Muscle layer of colon (tissue), 2 donors: ENCODE measurements around the gene FOCAD.

Experiments
- H3K27ac ChIP-seq: one replicate; pipeline ENCODE4 v1.7.0; 2013; ENCODE audit warnings: low read depth, mild to moderate bottlenecking, low read length, moderate library complexity
- H3K27me3 ChIP-seq, 2 donors: one replicate each; pipeline ENCODE4 v1.7.0; 2013; ENCODE audit warnings: low read length in 2 of 2, mild to moderate bottlenecking in 2 of 2; ENCODE audit not compliant: insufficient read depth in 2 of 2, control insufficient read depth in 1 of 2
- H3K36me3 ChIP-seq: one replicate; pipeline ENCODE4 v1.7.0; 2013; ENCODE audit warnings: mild to moderate bottlenecking, low read length; ENCODE audit not compliant: insufficient read depth
- H3K4me1 ChIP-seq: one replicate; pipeline ENCODE4 v1.7.0; 2013; ENCODE audit warnings: mild to moderate bottlenecking, low read length; ENCODE audit not compliant: insufficient read depth
- H3K4me3 ChIP-seq, 2 donors: one replicate each; pipeline ENCODE4 v1.7.0; 2013; ENCODE audit warnings: low read length in 2 of 2, low read depth in 1 of 2, mild to moderate bottlenecking in 1 of 2, moderate library complexity in 1 of 2
- H3K9ac ChIP-seq: one replicate; pipeline ENCODE4 v1.7.0; 2013; ENCODE audit warnings: low read length
- H3K9me3 ChIP-seq: one replicate; pipeline ENCODE4 v1.7.0; 2013; ENCODE audit warnings: mild to moderate bottlenecking, low read length
- donor health status: abdominal sarcoma.
- donor health status: Adenocarcinoma of cecum.

Gene FOCAD

DNA sequence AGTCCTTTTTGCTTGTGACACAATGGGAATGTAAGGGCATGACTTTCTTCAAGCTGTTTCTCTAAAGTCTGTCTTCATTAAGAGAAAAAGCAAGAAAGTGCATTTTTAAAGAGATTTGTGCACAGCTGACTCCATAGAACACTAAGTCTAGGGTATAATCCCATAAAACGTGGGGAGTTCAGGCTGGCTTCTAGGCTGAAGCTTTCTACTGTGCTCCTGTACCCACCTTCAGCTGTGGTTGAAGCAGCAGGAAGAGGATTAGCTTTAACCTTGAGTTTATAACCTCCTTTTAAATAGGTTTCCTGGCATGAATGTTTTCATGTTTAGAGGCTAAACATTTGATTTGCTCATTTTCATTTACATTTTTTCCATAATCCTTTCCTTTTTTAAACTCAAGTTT is 220.9 kb downstream of the FOCAD start:
- no peak overlapping the region for H3K9ac ChIP-seq
- H3K4me1 ChIP-seq: no peaks in the 10 kb centered on the region
- H3K9me3 ChIP-seq: no peaks in the 10 kb centered on the region
- H3K36me3 ChIP-seq: no peaks in the 10 kb centered on the region
- no peaks in the 10 kb centered on the region for H3K27me3 ChIP-seq
- H3K27ac ChIP-seq: no peak overlapping the region
- no peak overlapping the region for H3K4me3 ChIP-seq

DNA sequence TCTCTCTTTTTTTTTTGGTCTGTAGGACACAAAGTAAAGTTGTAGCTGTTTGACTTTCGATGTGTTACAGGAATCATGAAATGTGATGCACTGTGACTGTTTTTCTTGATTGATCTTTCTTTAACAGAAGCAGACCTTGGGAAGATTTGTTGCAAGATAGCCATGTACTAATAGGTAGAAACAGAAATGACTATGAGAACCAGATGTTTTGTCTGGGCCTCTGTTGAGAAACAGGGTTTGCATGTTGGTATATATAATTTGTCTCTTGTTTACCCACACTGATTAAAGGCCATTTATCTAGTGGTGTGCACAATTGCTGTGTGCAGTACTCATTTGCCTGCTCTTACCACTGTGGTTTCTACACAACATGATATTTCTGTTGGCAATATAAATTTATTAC is 222.3 kb downstream of the FOCAD start:
- no peaks in the 10 kb centered on the region for H3K9me3 ChIP-seq
- H3K27ac ChIP-seq: no peak overlapping the region
- no peaks in the 10 kb centered on the region for H3K36me3 ChIP-seq
- H3K27me3 ChIP-seq: no peaks in the 10 kb centered on the region
- no peak overlapping the region for H3K4me3 ChIP-seq
- no peaks in the 10 kb centered on the region for H3K4me1 ChIP-seq
- H3K9ac ChIP-seq: no peak overlapping the region

DNA sequence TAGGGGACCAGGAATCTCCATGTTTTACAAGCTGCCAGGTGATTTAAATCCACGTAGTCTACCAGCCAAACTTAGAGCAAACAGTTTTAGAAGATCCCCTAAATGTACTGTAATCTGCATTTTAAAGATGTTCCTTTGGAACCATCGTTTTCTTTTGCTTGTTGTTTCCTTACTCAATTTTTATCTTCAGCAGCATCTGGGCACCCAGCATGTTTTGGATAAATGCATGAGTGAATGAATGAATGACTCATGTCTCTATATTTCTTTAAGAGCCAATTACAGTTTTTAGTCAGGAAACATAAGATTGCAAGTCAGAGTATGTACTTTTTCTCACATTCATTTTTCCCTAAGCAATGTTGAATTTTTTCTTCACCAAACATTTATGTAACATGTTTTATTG is 224.4 kb downstream of the FOCAD start:
- Histone ChIP-seq H3K4me1 (no peaks in the 10 kb centered on the region), H3K4me3 (no peak overlapping the region), H3K27me3 (no peaks in the 10 kb centered on the region), H3K9me3 (no peaks in the 10 kb centered on the region), H3K36me3 (no peaks in the 10 kb centered on the region), H3K9ac (no peak overlapping the region), H3K27ac (no peak overlapping the region)

DNA sequence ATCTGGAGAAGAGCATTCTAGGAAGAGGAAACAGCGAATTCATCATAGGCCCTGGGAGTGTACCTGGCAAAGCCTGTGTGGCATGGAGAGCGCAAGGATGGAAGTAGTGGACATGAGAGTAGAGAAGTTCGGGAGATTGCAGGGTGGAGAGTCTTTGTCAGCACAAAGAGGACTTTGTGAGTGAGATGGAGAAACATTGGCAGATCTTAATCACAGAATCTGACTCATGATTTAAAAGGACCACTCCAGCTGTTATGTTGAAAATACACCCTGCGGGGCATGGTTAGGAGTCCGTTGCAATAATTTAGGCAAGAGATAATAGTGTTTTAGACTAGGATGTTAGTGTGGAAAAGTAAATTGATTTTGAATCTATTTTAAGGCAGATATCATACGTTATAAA is 230.5 kb downstream of the FOCAD start:
- no peak overlapping the region for H3K9ac ChIP-seq
- no peaks in the 10 kb centered on the region for H3K36me3 ChIP-seq

DNA sequence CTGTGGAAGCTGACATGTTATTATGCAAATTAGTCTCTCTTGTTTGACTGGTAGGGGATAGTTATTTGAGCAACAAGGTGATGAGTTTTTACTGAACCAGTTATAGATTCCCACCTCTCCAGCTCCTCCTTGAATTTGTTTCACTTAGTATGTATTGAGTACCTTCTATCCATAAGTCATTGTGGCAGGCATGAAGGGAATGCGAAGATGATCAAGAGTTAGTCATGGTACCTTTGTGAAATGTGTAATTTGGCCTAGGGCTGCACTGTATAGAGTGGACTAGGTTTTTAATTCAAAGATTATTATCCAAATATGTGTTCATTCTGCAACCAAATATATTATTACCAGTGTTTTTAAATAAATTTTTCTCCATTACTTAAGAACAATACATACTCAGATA is 237.3 kb downstream of the FOCAD start:
- Histone ChIP-seq H3K27ac (no peak overlapping the region), H3K4me1 (no peaks in the 10 kb centered on the region)

More for the DNA sequence above, 230.5 kb downstream of the FOCAD start:
- no peak overlapping the region for H3K27ac ChIP-seq
- no peaks in the 10 kb centered on the region for H3K27me3 ChIP-seq
- no peaks in the 10 kb centered on the region for H3K9me3 ChIP-seq
- no peak overlapping the region for H3K4me3 ChIP-seq
- no peaks in the 10 kb centered on the region for H3K4me1 ChIP-seq

DNA sequence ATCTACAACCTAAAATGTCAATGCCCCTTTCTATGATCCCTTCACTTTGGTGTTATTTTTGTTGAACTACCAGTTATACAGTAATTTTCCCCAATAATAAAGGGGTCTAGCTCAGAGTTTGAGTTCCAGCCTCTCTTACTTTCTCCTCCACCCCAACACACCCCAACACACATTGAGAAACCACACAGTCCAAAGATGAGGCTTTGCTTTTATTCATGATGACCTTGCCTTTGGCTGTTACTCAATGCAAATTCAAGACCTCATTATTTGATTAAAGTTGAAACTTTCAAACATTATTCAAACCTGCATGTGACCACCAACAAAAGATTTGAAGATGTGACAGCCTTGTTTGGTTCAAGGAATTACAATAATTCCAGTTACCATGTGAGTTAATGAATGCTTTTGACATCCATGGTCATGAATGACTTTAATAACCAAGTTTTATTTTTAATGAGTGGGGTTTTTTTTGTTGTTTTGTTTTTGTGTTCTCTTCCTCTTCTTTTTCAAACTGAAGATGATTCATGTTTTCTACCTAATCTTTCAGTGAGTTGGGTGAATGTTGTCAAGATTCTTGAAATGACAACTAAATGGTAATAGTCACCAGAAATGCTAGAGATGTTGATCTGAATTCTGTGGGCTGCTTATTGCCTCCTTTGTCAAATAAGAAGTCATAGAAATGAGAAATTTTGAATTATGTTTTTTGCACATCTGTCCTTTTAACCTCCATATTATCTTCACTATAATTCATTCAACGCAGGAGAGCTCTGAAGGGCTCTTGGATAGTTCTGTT is 241.4 kb downstream of the FOCAD start:
- H3K4me1 ChIP-seq: no peaks in the 10 kb centered on the region
- H3K9me3 ChIP-seq: no peaks in the 10 kb centered on the region
- H3K27me3 ChIP-seq: no peaks in the 10 kb centered on the region
- H3K27ac ChIP-seq: no peak overlapping the region
- no peaks in the 10 kb centered on the region for H3K36me3 ChIP-seq
- H3K9ac ChIP-seq: no peak overlapping the region
- H3K4me3 ChIP-seq: no peak overlapping the region

More for the DNA sequence above, 237.3 kb downstream of the FOCAD start:
- Histone ChIP-seq H3K4me3 (no peak overlapping the region), H3K36me3 (no peaks in the 10 kb centered on the region), H3K27me3 (no peaks in the 10 kb centered on the region), H3K9ac (no peak overlapping the region), H3K9me3 (no peaks in the 10 kb centered on the region)

DNA sequence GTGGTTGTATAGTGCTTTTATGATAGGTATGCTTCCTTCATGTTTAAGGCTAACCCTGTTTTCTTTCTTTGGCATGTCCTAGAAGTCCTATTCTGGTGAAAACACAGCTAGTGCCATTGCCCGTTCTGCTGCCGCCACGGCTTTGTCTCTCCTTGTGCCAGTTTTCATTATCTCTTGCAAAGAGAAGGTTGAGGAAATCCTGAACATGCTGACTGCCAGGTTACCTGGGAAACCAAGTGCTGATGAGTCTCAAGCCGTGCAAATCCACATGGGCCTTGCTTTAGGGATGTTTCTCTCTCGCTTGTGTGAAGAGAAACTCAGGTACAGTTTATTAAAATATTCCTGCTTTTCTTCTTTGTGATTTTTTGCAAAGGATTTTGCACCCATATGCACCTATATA is 245.2 kb downstream of the FOCAD start:
- no peaks in the 10 kb centered on the region for H3K27me3 ChIP-seq

DNA sequence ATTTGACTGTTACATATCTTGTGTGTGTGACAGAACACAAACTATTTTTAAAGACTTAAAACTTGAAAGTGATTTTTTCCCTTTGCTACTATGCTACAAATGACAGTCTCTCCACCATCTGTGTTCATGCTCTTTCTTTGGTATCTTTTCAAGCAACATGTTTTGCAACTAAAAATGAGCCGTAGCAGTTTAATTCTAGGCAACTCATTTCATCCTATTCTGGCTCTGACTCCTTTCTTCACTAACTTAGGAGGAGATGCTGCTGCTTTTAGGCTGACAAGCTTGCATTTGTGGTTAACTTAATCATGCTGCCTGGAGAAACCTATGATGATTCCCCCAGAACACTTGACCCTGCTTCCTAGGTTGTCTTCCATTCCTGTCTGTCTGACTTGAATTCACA is 246.8 kb downstream of the FOCAD start:
- H3K9me3 ChIP-seq: no peaks in the 10 kb centered on the region
- no peaks in the 10 kb centered on the region for H3K4me1 ChIP-seq
- H3K27ac ChIP-seq: no peak overlapping the region
- no peak overlapping the region for H3K4me3 ChIP-seq
- H3K27me3 ChIP-seq: no peaks in the 10 kb centered on the region
- no peaks in the 10 kb centered on the region for H3K36me3 ChIP-seq
- H3K9ac ChIP-seq: no peak overlapping the region

More for the DNA sequence above, 245.2 kb downstream of the FOCAD start:
- Histone ChIP-seq H3K9me3 (no peaks in the 10 kb centered on the region), H3K4me1 (no peaks in the 10 kb centered on the region), H3K36me3 (no peaks in the 10 kb centered on the region), H3K4me3 (no peak overlapping the region), H3K9ac (no peak overlapping the region), H3K27ac (no peak overlapping the region)

DNA sequence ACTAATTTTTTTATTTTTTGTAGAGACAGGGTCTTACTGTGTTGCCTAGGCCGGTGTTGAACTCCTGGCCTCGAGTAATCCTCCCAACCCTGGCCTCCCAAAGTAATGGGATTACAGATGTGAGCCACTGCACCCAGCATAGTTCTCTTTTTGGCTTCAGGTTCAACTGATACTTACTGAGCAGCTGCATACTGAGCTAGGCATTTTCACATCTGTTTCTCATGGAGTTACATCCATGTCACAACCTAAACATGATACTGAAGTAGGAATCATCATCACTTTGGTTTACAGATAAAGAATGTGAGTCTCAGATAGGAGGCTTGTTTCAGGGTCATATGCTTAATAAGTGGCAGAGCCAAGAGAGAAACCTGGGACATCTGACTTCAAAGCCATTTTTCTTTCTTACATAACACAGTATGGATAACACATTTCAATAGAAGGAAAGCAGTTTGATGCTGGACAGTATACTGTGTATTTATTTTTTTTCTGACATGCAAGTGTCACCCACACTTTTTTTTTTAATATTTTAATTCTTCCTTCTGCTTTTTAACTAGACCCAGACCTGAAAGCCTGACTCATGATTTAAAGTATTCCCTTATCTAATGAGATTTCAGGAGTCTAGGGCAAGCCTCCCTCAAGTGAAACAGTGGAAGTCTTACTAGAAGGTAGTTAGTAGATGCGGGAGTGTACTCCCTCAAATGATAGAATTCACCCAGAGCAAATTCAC is 256.6 kb downstream of the FOCAD start:
- no peaks in the 10 kb centered on the region for H3K36me3 ChIP-seq
- no peak overlapping the region for H3K4me3 ChIP-seq
- H3K27me3 ChIP-seq: no peaks in the 10 kb centered on the region
- no peak overlapping the region for H3K9ac ChIP-seq
- H3K4me1 ChIP-seq: no peaks in the 10 kb centered on the region
- H3K27ac ChIP-seq: no peak overlapping the region
- H3K9me3 ChIP-seq: no peaks in the 10 kb centered on the region

DNA sequence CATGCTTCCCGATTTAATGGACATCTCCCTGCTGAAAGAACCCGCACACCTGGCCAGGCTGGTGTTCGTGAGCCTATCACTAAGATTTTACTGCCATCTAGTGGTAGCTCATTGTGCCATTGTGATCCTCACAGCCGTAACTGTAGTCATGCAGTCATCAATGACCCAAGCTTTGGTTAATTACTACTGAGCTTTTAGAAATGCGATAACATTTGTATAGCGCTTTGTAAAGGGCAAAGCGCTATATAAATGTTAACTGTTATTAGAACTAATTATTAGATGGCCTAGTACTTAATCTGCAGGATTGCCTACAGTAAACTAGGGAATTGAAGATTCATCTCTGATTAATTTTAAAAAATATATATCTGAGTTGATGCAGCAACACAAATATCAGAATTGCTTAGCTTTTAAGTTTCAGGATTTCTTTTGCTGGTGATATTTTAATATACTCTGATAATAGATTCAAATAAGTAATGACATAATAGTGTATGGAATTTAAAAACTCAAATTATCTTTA is 257.2 kb downstream of the FOCAD start:
- no peak overlapping the region for H3K4me3 ChIP-seq
- H3K27ac ChIP-seq: no peak overlapping the region
- no peaks in the 10 kb centered on the region for H3K9me3 ChIP-seq
- H3K4me1 ChIP-seq: peaks cover 3% of the 10 kb centered on the region
- H3K9ac ChIP-seq: no peak overlapping the region
- no peaks in the 10 kb centered on the region for H3K36me3 ChIP-seq
- H3K27me3 ChIP-seq: no peaks in the 10 kb centered on the region

DNA sequence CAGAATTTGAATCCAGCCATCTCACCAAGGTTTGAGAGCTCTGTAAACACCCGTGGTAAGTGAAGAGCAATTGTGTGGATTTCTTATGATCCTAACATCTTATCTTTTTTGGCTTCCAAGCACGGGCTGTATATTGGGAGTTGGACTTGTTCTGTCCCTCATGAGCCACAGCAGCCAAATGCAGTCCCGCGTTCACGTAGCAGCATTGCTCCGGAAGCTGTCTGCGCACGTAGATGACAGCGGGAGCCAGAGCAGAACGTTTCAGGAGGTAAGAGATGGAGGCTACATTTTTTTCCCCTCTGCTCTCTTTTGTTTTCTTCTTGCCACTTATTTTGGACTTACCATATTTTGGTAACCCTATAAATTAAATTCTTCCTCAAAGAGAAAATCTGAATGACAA is 260.4 kb downstream of the FOCAD start:
- H3K9ac ChIP-seq: no peak overlapping the region
- no peak overlapping the region for H3K4me3 ChIP-seq
- H3K36me3 ChIP-seq: no peaks in the 10 kb centered on the region
- no peaks in the 10 kb centered on the region for H3K9me3 ChIP-seq
- peaks cover 9% of the 10 kb centered on the region for H3K4me1 ChIP-seq
- H3K27ac ChIP-seq: no peak overlapping the region
- H3K27me3 ChIP-seq: no peaks in the 10 kb centered on the region
